ENCODE results near the gene BEND6.

Gene BEND6

GRCh38 chr6:56954403-56955170 is at the start of gene BEND6:
TSS of gene BEND6 (plus strand) at chr6:56955107. CDS start at chr6:56981811, 26,704 bp downstream.
- Mint-ChIP-seq H3K27ac (peak within 1 kb of the TSS; percentile 73), H3K9me3 (no peaks in the 10 kb centered on the region), H3K4me1 (peaks cover 17% of the 10 kb centered on the region), H3K4me3 (peak within 1 kb of the TSS; percentile 93), H3K36me3 (no peaks in the 10 kb centered on the region), H3K27me3 (peaks cover 50% of the 10 kb centered on the region)

- H3K27me3 Mint-ChIP-seq: peaks cover 1% of the 10 kb centered on the region
- H3K36me3 Mint-ChIP-seq: no peaks in the 10 kb centered on the region
- H3K27ac Mint-ChIP-seq: no peak overlapping the region
- no peaks in the 10 kb centered on the region for H3K4me1 Mint-ChIP-seq
- H3K9me3 Mint-ChIP-seq: no peaks in the 10 kb centered on the region
- H3K4me3 Mint-ChIP-seq: no peak overlapping the region
These were observed 49.5 kb upstream of the BEND6 start for GRCh38 chr6:56905378-56905777.

- H3K9me3 Mint-ChIP-seq: no peaks in the 10 kb centered on the region
- H3K27me3 Mint-ChIP-seq: peaks cover 1% of the 10 kb centered on the region
- H3K36me3 Mint-ChIP-seq: no peaks in the 10 kb centered on the region
- H3K4me3 Mint-ChIP-seq: no peak overlapping the region
- no peak overlapping the region for H3K27ac Mint-ChIP-seq
- H3K4me1 Mint-ChIP-seq: no peaks in the 10 kb centered on the region
These were observed 48.2 kb upstream of the BEND6 start for GRCh38 chr6:56906752-56907151.

GRCh38 chr6:56909115-56909907 is 45.6 kb upstream of the BEND6 start:
- H3K4me1 Mint-ChIP-seq: no peaks in the 10 kb centered on the region
- H3K27me3 Mint-ChIP-seq: peaks cover 6% of the 10 kb centered on the region
- H3K36me3 Mint-ChIP-seq: no peaks in the 10 kb centered on the region
- H3K4me3 Mint-ChIP-seq: no peak overlapping the region
- no peak overlapping the region for H3K27ac Mint-ChIP-seq
- no peaks in the 10 kb centered on the region for H3K9me3 Mint-ChIP-seq

GRCh38 chr6:56911847-56912246 is 43.1 kb upstream of the BEND6 start:
- Mint-ChIP-seq H3K36me3 (no peaks in the 10 kb centered on the region), H3K4me1 (no peaks in the 10 kb centered on the region), H3K9me3 (no peaks in the 10 kb centered on the region), H3K27me3 (peaks cover 4% of the 10 kb centered on the region), H3K4me3 (no peak overlapping the region), H3K27ac (no peak overlapping the region)

- Mint-ChIP-seq H3K9me3 (no peaks in the 10 kb centered on the region), H3K4me3 (no peak overlapping the region), H3K27me3 (peaks cover 4% of the 10 kb centered on the region), H3K36me3 (no peaks in the 10 kb centered on the region), H3K27ac (no peak overlapping the region), H3K4me1 (no peaks in the 10 kb centered on the region)
These were observed 41.4 kb upstream of the BEND6 start for GRCh38 chr6:56913285-56914074.

GRCh38 chr6:56914798-56915658 is 39.9 kb upstream of the BEND6 start:
- no peak overlapping the region for H3K27ac Mint-ChIP-seq
- H3K4me3 Mint-ChIP-seq: no peak overlapping the region
- H3K9me3 Mint-ChIP-seq: no peaks in the 10 kb centered on the region
- no peaks in the 10 kb centered on the region for H3K4me1 Mint-ChIP-seq
- H3K27me3 Mint-ChIP-seq: peaks cover 6% of the 10 kb centered on the region
- no peaks in the 10 kb centered on the region for H3K36me3 Mint-ChIP-seq

- H3K36me3 Mint-ChIP-seq: no peaks in the 10 kb centered on the region
- H3K9me3 Mint-ChIP-seq: no peaks in the 10 kb centered on the region
- no peak overlapping the region for H3K27ac Mint-ChIP-seq
- peaks cover 6% of the 10 kb centered on the region for H3K27me3 Mint-ChIP-seq
- H3K4me3 Mint-ChIP-seq: no peak overlapping the region
- H3K4me1 Mint-ChIP-seq: no peaks in the 10 kb centered on the region
These were observed 39.1 kb upstream of the BEND6 start for GRCh38 chr6:56915832-56916231.

- H3K27me3 Mint-ChIP-seq: peaks cover 9% of the 10 kb centered on the region
- H3K9me3 Mint-ChIP-seq: no peaks in the 10 kb centered on the region
- no peaks in the 10 kb centered on the region for H3K36me3 Mint-ChIP-seq
- no peak overlapping the region for H3K4me3 Mint-ChIP-seq
- H3K27ac Mint-ChIP-seq: no peak overlapping the region
- H3K4me1 Mint-ChIP-seq: no peaks in the 10 kb centered on the region
These were observed 37.9 kb upstream of the BEND6 start for GRCh38 chr6:56916849-56917551.

GRCh38 chr6:56922645-56923044 is 32.3 kb upstream of the BEND6 start:
- no peaks in the 10 kb centered on the region for H3K36me3 Mint-ChIP-seq
- no peak overlapping the region for H3K27ac Mint-ChIP-seq
- H3K4me1 Mint-ChIP-seq: no peaks in the 10 kb centered on the region
- no peaks in the 10 kb centered on the region for H3K9me3 Mint-ChIP-seq
- peaks cover 21% of the 10 kb centered on the region for H3K27me3 Mint-ChIP-seq
- H3K4me3 Mint-ChIP-seq: no peak overlapping the region

- no peak overlapping the region for H3K4me3 Mint-ChIP-seq
- no peak overlapping the region for H3K27ac Mint-ChIP-seq
- no peaks in the 10 kb centered on the region for H3K9me3 Mint-ChIP-seq
- no peaks in the 10 kb centered on the region for H3K36me3 Mint-ChIP-seq
- peaks cover 21% of the 10 kb centered on the region for H3K27me3 Mint-ChIP-seq
- no peaks in the 10 kb centered on the region for H3K4me1 Mint-ChIP-seq
These were observed 31.3 kb upstream of the BEND6 start for GRCh38 chr6:56923565-56923964.

GRCh38 chr6:56927538-56928453 is 27.1 kb upstream of the BEND6 start:
- Mint-ChIP-seq H3K27me3 (peaks cover 21% of the 10 kb centered on the region), H3K9me3 (no peaks in the 10 kb centered on the region), H3K4me3 (no peak overlapping the region), H3K27ac (no peak overlapping the region), H3K4me1 (no peaks in the 10 kb centered on the region), H3K36me3 (no peaks in the 10 kb centered on the region)

GRCh38 chr6:56930846-56931245 is 24.1 kb upstream of the BEND6 start:
- Mint-ChIP-seq H3K4me1 (no peaks in the 10 kb centered on the region), H3K36me3 (no peaks in the 10 kb centered on the region), H3K27ac (no peak overlapping the region), H3K9me3 (no peaks in the 10 kb centered on the region), H3K27me3 (peaks cover 11% of the 10 kb centered on the region), H3K4me3 (no peak overlapping the region)
